SH-SY5Y (cell line): ENCODE measurements around the gene ECM2.

ENCODE experiments used
- GATA2 ChIP-seq: IDR thresholded peaks from 2 replicates; pipeline ENCODE4 v1.6.1; 2011; ENCODE audit warnings: mild to moderate bottlenecking, low read depth, low read length
- GATA3 ChIP-seq: IDR thresholded peaks from 2 replicates; pipeline ENCODE4 v1.6.1; 2011; ENCODE audit warnings: low read depth, mild to moderate bottlenecking, low read length, moderate library complexity

- TF ChIP-seq GATA3 (no peak), GATA2 (no peak)
These were observed 29.5 kb downstream of the ECM2 start for GRCh38 chr9:92506184-92506857.
